Measurements from ENCODE around the gene TIPIN. TPM values are rescaled to one million over a fixed set of nuclear protein-coding genes. Genes with fewer than 3 reads are reported as not detected.
"Not testable (repeated sequence)": the region's sequence is repeated elsewhere in the genome, so short reads cannot be mapped to it uniquely, and the experiment has no call there.

The TIPIN gene
- total RNA-seq, 1 experiment from 2014 or later = 14.8 TPM

DNA sequence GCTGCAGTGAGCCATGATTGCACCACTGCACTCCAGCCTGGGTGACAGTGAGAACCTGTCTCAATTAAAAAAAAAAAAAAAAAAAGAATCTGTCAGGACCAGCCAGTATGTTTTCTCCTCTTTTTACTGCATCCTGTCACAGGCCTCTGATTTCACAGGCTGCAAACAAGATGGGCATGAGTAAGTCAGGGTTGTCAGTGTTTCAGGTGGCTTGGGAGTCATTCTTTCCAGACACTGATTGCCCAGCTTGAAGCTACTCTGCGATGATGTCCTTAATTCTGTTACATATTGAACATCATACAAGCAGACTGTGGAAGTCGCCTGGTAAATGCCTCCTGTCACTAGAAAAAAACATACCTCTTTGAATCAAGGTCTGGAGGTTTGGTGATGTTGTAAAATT is 44.3 kb downstream of the TIPIN start:
- no peak for DNase-seq (ENCODE audit: low read depth)
- in situ Hi-C loops (cut with HindIII; ENCODE audit: low pct_unique_long_range_greater_than_20kb, low sequenced_read_pairs) = no loop called here

DNA sequence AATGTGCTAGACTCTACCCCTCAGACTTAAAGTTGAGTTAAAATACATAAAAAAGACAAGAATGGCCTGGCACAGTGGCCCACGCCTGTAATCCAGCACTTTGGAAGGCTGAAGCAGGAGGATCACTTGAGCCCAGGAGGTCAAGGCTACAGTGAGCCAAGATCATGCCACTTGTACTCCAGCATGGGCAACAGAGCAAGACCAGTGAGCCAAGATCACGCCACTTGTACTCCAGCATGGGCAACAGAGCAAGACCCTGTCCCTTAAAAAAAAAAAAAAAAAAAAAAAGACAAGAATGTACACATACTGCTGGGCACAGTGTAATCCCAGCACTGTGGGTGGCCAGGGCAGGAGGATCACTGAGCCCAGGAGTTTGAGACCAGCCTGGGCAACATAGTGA is 45.7 kb downstream of the TIPIN start:
- DNase-seq (ENCODE audit: low read depth) = no peak
- in situ Hi-C loops (cut with HindIII; ENCODE audit: low pct_unique_long_range_greater_than_20kb, low sequenced_read_pairs) = no loop called here

DNA sequence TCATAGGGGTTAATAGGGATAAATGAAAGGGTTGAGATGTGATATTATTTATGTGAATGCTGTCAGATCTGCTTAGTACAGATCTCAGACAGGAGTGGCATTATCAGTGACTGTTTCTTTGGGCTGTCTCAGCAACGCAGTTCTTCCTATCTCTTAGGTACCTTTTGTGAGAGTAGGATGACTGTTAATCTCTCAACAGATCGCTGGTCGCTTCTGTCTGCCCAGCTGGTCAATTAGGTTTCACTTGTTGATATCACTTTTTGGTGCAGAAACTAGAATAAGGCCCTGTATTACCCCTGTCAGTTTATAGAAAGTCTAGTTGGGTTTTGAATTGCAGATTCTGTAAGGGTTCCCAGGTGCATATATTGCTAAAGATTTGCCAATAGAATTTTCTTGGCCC is 46.7 kb downstream of the TIPIN start:
- in situ Hi-C loops (cut with HindIII; ENCODE audit: low pct_unique_long_range_greater_than_20kb, low sequenced_read_pairs) = no loop called here
- DNase-seq (ENCODE audit: low read depth) = no peak

DNA sequence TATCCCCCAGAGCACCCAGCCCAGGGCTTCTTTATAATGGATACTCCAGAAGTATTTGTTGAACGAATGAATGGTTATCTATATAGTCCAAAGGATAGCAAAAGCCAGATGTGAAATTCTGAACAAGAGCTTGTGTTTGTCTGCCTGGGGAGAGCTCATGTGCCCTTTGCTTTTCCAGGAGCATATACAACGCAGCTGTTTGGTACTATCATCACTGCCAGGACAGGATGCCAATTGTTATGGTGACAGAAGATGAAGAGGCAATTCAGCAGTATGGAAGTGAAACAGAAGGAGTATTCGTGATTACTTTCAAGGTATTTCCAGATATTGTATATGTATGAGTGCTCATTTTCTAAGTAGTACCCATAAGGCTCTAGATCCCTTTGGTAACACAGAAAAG is 48.0 kb downstream of the TIPIN start:
- in situ Hi-C loops (cut with HindIII; ENCODE audit: low pct_unique_long_range_greater_than_20kb, low sequenced_read_pairs) = no loop called here
- no peak for DNase-seq (ENCODE audit: low read depth)

DNA sequence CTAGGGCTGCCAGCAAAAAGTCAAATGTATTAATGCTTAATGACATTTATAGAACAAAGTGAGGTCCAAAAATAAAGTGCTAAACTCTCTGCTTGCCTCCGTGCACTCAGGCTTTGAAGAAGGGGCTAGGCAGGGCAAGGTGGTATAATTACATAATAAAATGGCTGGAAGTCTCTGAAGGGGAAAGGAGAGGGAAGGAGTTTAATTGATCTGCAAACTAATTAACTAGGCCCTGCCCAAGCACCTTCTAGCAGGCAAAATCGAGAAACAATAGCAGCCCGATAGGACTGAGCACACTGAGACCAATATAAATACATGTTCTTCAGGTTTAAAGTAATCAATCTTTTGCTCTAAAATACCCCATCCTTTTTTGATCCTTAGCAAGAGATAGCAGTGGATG is 50.1 kb downstream of the TIPIN start:
- no peak for DNase-seq (ENCODE audit: low read depth)
- in situ Hi-C loops (cut with HindIII; ENCODE audit: low pct_unique_long_range_greater_than_20kb, low sequenced_read_pairs) = no loop called here

DNA sequence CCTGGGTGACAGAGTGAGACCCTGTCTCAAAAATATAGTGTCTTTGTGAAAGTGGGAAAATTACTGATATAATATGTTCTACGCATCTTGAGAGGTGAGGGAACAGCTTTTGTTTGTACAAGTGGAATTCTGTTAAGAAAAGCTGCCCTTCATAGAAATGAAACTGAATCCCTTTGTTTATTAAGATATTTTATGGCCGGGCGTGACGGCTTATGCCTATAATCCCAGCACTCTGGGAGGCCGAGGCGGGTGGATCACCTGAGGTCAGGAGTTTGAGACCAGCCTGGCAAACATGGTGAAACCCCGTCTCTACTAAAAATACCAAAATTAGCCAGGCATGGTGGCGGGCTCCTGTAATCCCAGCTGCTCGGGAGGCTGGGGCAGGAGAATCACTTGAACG is 52.1 kb downstream of the TIPIN start:
- in situ Hi-C loops (cut with HindIII; ENCODE audit: low pct_unique_long_range_greater_than_20kb, low sequenced_read_pairs) = not testable (repeated sequence)

DNA sequence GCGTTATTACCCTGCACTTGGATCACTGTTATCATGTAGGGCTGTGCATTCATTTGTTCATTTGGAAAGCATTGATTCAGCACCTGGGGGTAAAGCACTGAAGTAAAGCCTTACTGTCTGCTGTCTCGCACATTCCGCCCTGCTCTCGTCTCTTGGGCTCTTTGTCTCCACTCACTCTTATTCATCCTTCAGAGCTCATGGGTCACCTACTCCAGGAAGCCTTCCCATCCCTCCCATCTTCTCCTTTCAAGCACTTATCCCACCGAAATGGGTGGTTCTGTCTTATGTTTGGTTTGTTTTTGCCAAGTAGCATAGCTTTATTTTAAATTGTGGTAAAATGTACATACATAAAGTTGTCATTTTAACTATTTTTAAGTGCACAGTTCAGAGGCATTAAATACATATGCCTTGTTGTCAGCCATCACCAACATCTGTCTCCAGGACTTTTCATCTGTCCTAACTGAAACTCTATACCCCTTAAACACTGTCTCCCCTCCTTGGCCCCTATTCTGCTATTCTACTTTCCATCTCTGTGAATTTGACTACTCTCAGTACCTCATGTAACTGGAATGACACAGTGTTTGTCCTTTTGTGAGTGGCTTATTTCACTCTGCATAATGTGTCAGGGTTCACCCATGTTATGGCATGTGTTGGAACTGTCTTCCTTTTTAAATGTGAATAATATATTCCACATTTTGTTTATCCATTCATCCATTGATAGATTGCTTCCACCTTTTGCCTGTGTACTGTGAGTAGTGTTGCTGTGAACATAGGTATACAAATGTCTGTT is 53.8 kb downstream of the TIPIN start:
- DNase-seq (ENCODE audit: low read depth) = no peak
- in situ Hi-C loops (cut with HindIII; ENCODE audit: low pct_unique_long_range_greater_than_20kb, low sequenced_read_pairs) = no loop called here

More for the DNA sequence above, 52.1 kb downstream of the TIPIN start:
- not testable (repeated sequence) for DNase-seq (ENCODE audit: low read depth)

DNA sequence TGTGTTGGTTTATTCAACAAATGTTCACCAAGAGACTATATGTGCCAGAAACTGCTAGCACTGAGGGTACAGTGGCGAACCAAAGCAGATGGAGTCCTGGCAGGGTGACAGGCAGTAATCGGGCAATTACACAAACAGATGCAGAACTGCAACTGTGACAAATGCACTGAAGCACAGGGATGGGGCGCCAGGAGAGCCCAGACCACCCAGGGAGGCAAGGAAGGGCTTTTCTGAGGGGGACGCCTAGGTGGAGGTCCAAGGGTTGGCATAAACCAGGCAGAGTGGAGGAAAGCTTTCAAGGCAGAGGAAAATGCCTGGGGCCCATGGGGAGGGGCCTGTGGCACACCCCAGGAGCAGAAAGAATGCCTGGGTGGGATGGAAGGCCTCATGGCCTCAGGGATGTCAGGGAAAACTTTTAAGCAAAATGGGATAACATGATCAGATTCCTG is 57.7 kb downstream of the TIPIN start:
- no peak for DNase-seq (ENCODE audit: low read depth)
- in situ Hi-C loops (cut with HindIII; ENCODE audit: low pct_unique_long_range_greater_than_20kb, low sequenced_read_pairs) = no loop called here

DNA sequence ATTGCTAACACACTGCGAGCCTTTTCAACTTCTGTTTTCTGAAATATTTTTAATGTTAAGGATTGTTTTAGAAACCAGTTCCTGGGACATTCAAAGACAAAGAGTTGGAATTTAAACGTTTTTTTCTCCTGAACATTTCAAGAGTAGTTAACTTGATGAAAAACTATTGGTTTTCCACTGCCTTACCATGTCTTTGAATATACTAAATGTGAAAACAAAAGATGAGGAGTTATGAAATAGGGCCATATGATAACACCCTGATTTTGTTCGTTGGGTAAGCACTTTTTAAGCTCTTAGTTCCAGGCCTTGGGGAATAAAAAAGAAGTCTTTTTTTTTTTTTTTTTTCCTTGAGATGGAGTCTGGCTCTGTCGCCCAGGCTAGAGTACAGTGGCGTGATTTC is 60.3 kb downstream of the TIPIN start:
- DNase-seq (ENCODE audit: low read depth) = no peak
- in situ Hi-C loops (cut with HindIII; ENCODE audit: low pct_unique_long_range_greater_than_20kb, low sequenced_read_pairs) = no loop called here

DNA sequence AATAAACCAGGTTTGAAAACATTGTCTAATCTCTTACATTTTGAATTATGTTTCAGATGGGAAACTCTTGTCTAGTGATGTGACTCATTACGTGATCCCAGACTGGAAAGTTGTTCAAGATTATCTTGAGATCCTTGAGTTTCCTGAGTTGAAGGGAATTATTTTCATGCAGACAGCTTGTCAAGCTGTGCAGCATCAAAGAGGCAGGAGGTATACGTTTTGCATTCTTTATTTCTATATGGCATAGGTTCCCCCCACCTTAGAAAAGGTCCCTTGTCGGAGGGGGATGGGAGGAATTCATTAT is 61.6 kb downstream of the TIPIN start:
- in situ Hi-C loops (cut with HindIII; ENCODE audit: low pct_unique_long_range_greater_than_20kb, low sequenced_read_pairs) = no loop called here
- DNase-seq (ENCODE audit: low read depth) = no peak

DNA sequence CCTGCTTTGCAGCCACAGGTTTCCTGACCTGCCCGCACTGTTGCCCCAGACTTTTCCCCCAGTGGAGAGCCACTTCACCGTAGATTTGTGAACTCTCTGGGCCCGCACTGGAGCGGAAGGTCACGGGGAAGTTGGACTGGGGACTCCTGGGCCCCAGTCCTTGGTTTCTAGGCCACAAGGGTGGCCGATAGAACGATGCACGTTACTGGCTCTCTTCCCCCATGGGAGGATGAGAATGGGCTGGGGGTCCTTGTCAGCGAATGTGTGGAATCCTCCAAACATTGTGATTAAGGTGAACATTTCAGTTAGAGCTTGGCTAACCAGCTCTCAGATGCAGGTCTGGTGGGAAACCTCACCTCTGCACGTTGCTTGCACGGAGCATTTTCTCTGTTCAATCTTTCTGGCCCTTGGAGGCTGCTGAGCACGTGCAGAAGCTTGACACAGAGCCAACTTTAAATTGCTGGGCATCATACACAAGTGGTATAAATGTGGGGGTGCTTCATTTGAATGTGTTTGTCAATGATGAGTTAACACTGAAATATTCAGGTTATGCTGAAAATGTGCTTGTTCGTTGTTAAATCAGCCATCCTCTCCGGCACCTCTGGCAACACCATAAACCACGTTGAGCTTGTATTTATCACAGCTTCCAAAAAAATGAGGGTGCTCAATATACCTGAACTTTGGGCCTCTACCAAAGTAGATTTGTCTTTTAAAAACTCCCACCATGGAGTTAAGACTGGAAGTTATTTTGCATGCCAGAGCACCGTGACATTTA is 62.1 kb downstream of the TIPIN start:
- in situ Hi-C loops (cut with HindIII; ENCODE audit: low pct_unique_long_range_greater_than_20kb, low sequenced_read_pairs) = no loop called here
- DNase-seq (ENCODE audit: low read depth) = peak; percentile 58

DNA sequence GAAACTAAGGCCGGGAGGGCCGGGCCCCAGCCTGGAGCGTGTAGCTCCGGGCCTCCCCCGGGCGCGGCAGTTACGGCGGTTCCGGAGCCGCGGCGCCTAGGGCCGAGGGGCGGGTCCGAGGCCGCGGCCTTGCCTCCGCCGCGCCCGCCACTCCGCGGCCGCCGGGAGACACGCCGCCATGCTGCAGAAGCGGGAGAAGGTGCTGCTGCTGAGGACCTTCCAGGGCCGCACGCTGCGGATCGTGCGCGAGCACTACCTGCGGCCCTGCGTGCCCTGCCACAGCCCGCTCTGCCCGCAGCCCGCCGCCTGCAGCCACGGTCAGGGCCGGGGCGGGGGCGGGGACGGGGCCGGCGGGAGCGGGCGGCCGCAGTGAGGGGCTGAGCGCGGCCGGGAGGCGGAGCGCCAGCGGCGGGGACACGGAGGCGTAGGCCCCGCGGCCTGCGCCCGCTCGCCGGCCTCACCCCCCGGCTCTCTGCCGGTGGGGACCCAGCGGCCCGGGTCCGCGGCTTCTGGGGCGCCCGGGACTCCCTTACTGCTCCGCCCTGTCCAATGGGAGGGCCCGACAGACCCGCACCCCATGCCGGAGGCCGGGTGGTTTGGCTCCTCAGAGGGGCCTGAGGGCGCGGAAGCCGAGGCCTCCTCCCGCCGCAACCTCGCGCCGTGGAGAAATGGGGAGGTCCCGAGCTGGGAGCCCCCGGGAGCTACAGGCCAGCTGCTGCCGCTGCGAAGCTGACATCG is 62.9 kb downstream of the TIPIN start, which contains the start of gene DIS3L:
TSS of gene DIS3L (plus strand) at position 150 of the 738 bp plus-strand sequence. CDS start at position 179, 29 bp downstream.
- DNase-seq (ENCODE audit: low read depth) = peak; percentile 68
- in situ Hi-C loops (cut with HindIII; ENCODE audit: low pct_unique_long_range_greater_than_20kb, low sequenced_read_pairs) = no loop called here

DNA sequence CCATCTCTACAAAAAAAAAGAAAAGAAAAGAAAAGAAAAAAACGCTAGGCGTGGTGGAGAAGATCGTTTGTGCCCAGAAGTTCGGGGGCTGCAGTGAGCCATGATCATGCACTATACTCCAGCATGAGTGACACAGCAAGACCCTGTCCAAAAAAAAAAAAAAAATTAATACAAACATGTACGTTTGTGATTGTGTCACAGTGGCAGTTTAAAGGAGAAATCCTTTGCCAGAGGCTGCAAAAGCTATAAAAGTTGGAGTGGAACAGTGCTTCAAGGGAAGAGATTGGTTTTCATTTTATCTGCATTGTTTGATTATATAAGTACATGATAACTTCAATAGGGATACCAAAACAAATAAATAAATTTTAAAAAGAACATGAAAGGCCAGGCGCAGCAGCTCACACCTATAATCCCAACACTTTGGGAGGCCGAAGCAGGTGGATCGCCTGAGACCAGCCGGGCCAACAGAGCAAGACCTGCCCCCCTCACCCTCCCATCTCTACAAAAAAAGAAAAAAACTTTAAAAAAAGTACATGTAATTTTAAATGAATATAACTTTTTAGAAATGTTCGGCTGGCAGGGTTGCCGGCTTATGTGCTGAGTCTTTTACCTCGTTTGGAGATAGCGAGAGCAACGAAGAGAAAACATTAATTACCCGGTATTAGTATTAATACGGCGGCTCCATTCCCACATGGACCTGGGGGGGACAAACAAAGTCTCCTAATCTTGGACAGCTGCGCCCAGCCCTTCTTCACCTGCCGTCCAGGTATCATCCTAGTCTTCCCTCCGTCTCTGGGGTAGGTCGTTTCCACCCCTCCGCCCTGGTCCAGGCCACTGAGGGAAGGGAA is 63.7 kb downstream of the TIPIN start:
- peak; percentile 10 for DNase-seq (ENCODE audit: low read depth)
- in situ Hi-C loops (cut with HindIII; ENCODE audit: low pct_unique_long_range_greater_than_20kb, low sequenced_read_pairs) = no loop called here

DNA sequence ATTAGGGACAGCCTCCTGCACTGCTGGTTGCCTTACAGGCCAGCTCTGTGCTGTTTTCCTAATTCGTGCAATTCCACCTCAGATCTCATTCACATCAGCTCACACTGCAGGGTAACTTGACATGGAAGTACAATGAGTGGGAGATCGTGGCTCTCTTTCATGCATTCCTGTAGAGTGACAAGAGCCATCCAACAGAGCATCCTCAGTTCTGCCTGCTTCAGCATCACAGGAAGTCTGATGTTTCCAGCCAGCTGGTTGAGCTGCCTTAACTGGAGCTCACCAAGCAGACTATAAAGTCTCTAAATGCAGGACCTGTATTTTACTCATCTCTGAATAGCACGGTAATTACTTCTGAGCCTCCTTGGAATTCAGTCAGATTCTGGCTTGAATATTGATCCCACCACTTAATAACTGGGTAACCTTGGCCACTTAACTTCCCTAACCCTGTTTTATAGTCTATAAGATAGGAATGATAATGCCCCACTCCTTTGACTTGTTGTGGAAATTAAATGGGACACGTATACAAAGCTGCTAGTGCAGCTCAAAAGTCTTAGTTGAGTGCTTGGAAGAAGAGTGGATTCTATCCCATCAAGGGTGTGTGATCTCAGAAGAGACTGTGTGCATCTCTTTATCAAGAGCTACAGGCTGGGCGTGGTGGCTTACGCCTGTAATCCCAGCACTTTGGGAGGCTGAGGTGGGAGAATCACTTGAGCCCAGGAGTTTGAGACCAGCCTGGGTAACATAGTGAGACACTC is 64.5 kb downstream of the TIPIN start:
- no peak for DNase-seq (ENCODE audit: low read depth)
- in situ Hi-C loops (cut with HindIII; ENCODE audit: low pct_unique_long_range_greater_than_20kb, low sequenced_read_pairs) = no loop called here

DNA sequence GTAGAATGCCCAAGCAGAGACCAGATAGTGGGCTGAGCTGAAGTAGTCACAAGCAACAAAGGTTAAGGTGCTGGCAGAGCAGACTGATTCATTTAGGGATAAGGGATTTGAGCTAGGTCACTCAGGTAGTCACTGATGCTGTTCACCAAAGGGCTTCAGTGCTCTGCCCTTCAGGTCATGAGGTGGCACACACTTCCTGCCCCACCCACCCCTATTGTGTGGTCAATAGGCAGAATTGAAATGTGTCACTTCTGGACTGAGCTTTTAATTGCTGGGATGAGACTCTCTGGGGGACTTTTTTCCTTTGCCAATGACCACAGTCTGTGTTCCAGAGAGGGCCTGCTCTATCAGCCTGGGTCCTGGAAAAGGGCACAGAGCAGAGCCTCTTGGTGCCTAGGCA is 66.0 kb downstream of the TIPIN start:
- no peak for DNase-seq (ENCODE audit: low read depth)
- in situ Hi-C loops (cut with HindIII; ENCODE audit: low pct_unique_long_range_greater_than_20kb, low sequenced_read_pairs) = no loop called here

DNA sequence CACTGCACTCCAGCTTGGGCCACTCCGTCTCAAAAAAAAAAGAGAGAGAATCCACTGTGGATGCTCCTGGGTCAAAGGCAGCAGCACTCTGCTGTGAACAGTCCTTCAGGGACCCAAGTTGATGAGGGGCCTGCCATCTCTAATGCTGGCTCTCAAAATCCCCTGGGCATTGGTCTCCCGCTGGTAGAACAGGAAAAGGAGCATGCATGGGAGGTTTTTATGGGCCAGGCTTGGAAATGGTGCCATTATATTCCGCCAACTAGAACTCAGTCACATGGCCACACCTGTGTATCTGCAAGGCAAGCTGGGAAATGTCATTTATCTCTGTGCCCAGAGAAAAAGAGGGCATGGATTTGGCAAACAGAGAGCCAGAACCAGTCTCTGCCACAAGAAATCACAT is 66.5 kb downstream of the TIPIN start:
- in situ Hi-C loops (cut with HindIII; ENCODE audit: low pct_unique_long_range_greater_than_20kb, low sequenced_read_pairs) = no loop called here
- no peak for DNase-seq (ENCODE audit: low read depth)

DNA sequence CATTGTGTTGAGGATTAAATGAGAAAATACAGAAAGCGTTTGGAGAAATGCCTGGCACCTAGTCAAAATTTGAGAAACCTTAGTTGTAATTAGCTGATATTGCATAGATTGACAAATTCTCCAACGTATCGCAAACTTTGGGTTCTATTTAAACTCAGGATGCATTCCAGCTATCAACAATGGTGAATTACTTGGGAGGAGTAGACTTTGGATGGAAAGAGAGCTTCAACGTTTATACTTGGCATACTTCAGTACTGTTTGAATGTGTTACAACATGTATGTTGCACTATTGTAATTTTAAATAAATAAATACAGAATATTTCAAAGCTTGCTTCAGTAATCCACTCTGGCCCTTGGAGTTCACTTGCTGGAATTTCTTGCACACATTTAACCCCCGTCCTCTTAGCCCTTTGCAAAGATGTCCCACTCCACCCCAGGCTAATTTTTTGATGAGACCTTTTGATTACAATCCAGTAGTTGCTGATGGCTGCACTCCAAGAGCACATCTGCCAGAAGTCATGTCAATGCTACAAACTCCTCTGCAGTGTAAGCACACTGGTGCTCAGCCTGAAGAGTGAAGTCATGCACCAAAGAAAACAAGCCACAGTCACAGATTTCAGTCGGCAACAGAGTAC is 67.8 kb downstream of the TIPIN start:
- in situ Hi-C loops (cut with HindIII; ENCODE audit: low pct_unique_long_range_greater_than_20kb, low sequenced_read_pairs) = no loop called here
- DNase-seq (ENCODE audit: low read depth) = no peak

Measured in Caki2 (cell line).